GM18907 (cell line): ENCODE measurements around the gene CCDC89.
"Not testable (repeated sequence)": the region's sequence is repeated elsewhere in the genome, so short reads cannot be mapped to it uniquely, and the experiment has no call there.

Source experiments
- ATAC-seq: cut with Tn5 transposase; IDR thresholded peaks from one replicate; pipeline ENCODE4 v1.9.1; 2021; ENCODE audit warnings: mild to moderate bottlenecking, moderate library complexity; ENCODE audit not compliant: unreplicated experiment

Gene CCDC89

DNA sequence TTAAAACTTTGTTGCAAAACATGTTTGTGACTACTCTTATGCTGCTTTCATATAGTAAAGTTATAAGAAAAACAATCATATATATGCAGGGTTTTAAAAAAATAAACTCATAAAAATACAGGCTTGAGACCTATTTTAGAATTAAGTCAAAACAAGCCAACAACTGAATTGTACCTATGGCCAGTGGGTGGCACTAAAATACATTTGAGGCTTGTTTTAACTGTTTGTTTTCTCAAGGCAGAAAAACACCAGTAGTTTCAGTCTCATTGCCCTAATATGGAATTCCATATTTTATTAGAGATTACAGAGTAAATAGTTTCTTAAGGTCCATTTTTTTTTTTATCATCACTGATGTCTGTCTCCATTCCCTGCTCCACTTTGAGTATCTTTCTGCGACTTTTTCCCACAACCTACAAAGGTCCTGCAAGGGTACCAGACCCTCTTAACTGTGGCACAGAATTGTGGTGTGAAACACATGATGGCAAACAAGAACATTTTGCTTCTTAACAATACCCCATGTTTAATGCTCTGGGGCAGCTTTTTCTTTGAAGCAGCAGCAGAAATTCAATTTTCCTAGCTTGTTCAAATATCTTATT lies 8.5 kb upstream of the CCDC89 start:
- ATAC-seq = peak; percentile 61

DNA sequence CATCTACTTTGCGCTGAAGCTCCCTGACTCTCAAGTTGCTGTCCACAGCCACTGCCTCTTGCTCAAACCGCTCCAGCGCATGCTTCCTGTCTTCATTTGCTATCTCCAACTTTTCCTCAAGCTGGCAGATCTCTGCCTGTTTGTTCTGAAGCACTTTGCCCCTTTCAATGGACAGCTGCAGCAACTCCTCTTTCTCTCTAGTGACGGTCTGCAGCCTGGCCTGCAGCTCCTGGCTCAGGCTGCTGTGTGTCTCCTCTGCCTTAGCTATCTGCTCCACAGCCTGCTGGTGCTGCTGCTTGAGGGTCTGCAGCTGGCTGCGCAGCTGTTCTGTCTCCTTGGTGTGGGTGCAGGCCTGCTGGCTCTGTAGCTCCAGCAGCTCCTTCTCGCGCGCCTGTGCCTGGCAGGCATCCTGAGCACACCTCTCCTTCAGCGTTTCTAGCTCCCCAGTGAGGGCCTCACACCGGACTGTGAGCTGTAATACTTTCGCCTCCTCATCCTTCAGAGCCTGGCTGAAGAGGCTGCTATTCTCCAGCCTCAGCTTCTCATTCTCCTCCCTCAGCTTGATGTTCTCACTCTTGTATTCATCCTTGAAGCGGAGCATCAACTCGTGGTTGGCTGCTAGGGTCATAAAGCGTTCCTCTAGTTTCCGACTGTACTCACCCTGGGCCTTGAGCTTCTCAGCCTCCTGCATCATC lies 723 bp downstream of the CCDC89 start:
- ATAC-seq = no peak

DNA sequence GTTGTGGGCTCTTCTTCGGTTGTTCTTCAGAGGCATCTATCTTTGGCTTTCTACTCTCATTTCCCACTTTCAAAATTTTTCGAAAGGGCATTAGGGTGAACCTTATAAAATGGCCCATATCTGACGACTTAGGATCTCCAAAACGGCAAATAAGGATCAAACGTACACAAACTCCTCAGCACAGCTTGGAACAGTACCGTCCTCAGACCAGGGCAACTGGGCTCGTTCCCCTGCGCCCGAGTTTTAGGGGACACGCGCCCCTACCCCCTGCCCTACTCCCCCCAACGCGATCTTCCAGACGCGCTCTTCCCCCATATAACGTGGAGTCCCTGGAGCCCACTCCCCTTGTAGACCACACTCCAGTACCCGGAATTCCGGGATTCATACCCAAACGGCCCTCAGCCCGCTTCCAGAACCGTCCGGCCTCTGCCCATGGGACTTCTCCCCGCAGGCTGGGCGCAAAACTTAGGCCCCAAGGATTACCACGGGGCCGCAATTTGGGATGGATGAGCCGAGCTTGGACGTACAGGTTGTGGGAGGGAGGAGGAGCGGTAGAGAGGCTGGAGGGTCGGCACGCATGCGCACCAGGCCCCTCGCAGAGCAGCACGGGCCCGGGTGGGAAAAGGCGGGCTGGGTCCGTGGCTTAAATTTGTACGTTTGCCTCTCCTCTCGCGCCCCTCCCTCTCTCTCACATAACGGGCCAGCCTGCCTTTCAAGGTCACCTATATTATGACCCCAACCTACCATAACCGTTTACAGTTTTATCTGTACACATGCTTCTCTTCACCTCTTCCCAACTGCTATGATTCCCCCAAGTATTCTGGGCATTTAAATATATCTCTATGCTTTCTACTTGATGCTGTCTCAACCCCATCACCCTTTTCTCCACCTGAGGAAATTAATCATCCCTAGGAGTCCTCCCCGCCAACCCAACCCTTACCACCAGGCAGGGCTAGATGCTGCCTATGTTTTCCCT lies 3.4 kb downstream of the CCDC89 start:
- ATAC-seq = peak; percentile 82

DNA sequence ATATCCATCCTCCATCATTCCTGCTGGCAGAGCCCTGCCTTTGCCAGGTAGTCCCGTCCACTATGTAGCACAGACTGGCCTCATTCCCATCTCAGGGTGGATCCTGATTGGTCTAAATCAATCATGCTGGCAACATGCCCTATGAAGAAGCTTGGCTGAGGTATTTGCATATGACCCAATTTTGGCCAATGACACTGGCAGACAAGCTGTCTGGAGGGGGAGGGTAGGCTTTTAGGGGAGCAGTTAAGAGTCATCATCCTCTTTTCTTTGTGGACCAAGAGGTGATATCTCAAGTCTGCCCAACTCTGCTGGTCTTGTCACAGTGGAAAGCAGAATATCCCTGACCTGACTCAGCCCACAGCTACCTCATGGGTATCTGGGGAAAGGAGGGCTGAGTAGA lies 5.1 kb downstream of the CCDC89 start:
- no peak for ATAC-seq

DNA sequence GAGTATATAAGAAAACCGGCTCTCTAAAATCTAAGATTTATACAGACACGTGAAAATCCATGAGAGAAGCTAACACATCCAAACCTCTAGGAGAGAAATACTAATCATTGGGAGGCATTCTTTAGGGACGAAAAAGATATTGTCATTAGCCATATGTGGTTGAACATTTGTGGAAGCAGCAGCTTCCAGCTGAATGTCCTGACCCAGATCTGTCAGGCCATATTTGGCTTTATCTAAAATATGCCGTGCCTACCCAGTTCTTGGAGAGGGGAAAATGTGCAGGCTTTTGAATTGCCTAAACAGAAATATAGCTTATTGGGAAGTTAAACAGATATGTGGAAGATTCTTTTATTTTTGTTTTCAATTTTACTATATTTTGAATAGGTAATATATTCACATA lies 6.4 kb downstream of the CCDC89 start:
- no peak for ATAC-seq

DNA sequence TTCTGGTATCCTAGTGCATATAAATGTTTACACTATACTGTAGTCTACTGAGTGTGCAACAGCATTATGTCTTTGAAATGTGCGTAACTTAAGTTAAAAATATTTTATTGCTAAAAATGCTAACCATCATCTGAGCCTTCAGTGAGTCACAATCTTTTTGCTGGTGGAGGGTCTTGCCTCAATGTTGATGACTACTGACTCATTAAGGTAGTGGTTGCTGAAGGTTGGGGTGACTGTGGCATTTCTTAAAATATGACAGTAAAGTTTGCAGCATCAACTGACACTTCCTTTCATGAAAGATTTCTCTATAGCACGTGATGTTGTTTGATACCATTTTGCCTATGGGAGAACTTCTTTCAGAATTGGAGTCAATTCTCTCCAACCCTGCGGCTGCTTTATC lies 12.6 kb downstream of the CCDC89 start:
- no peak for ATAC-seq

DNA sequence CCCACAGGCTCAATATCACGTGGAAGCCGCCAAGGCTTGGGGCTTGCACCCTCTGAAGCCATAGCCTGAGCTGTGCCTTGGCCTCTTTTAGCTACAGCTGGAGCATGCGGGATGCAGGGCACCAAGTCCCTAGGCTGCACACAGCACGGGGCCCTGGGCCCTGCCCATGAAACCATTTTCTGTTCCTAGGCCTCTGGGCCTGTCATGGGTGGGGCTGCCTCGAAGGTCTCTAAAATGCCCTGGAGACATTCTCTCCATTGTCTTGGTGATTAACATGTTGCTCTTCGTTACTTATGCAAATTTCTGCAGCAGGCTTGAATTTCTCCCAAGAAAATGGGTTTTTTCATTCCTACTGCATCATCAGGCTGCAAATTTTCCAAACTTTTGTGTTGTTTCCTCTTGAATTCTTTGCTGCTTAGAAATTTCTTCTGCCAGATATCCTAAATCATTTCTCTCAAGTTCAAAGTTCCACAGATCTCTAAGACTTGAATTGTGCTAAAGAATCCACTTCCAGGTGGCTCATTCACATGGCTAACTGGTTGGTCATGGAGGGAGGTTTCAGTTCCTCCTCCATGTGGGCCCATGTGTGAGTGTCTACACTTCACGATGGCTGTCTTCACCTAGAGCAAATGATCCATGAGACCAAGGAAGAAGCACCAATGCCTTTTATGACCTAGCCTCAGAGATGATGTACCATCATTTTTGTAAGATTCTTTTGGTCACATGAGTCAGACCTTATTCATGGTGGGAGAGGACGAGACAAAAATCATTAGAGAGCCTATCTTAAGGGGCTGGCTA lies 13.7 kb downstream of the CCDC89 start:
- ATAC-seq = no peak

DNA sequence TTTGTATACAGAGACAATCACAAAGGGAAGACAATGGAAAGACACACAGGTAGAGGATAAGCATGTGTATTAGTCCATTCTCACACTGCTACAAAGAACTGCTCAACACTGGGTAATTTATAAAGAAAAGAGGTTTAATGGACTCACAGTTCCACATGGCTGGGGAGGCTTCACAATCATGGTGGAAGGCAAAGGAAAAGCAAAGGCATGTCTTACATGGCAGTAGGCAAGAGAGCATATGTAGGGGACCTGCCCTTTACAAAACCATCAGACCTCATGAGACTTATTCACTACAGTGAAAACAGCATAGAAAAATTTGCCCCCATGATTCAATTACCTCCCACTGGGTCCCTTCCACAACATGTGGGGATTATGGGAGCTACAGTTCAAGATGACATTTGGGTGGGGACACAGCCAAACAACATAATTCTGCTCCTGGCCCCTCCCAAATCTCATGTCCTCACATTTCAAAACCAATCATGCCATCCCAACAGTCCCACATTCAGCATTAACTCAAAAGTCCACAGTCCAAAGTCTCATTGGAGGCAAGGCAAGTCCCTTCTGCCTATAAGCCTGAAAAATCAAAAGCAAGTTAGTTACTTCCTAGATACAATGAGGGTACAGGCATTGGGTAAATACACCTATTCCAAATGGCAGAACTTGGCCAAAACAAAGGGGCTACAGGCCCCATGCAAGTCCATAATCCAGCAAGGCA lies 14.9 kb downstream of the CCDC89 start:
- ATAC-seq = not testable (repeated sequence)

DNA sequence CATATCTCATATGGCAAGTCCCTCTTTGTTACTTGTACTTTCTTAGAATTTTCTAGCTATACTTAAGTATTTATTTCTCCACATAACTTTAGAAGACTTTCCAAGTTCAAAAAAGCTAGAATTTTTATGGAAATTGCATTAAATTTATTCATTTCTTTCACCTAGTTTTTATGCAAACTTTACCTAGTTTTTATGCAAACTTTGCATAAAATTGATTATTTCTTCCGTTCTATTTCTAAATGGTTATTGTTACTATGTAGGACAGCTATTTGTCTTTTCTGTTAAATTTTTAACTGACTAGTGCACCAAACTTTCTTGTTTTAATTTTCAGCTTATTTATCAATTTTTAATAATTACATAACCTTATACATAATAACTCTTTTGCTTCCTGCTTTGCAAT lies 17.8 kb downstream of the CCDC89 start:
- no peak for ATAC-seq

DNA sequence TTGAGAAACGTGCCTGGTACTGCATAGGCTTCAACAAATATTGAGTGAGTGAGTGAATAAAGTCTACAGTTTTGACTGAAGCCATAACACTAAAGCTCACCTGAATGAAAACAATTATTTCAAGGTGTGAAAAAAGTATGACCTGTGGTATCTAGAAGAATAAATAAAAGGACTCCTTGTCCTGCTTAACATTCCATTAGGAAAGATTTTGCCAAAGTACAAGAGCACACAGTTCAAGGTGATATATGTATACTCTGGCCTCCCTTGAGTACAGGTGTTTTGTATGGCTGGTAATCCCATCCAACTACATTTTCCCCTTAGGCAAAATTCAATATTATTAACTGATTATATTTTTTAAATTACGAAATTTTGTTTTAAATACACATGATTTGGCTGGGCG lies 19.3 kb downstream of the CCDC89 start:
- ATAC-seq = no peak

DNA sequence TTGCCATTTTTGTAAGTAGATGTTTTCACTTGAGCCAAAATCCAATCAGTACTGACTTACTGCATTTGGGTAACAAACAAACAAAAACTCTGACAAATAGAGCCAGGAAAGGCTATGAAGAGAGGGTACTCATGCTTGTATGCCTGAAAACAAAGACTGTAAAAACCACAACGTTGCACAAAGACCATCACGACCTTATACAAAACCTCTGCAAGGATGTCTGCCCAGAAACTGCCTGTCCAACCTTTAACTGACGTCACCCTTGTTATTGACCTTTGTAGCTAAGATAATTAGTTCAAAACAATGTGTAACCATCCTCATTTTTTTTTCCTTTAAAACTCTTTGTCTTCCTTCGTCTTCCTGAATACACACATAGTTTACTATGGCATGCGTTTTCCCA lies 20.3 kb downstream of the CCDC89 start:
- no peak for ATAC-seq

DNA sequence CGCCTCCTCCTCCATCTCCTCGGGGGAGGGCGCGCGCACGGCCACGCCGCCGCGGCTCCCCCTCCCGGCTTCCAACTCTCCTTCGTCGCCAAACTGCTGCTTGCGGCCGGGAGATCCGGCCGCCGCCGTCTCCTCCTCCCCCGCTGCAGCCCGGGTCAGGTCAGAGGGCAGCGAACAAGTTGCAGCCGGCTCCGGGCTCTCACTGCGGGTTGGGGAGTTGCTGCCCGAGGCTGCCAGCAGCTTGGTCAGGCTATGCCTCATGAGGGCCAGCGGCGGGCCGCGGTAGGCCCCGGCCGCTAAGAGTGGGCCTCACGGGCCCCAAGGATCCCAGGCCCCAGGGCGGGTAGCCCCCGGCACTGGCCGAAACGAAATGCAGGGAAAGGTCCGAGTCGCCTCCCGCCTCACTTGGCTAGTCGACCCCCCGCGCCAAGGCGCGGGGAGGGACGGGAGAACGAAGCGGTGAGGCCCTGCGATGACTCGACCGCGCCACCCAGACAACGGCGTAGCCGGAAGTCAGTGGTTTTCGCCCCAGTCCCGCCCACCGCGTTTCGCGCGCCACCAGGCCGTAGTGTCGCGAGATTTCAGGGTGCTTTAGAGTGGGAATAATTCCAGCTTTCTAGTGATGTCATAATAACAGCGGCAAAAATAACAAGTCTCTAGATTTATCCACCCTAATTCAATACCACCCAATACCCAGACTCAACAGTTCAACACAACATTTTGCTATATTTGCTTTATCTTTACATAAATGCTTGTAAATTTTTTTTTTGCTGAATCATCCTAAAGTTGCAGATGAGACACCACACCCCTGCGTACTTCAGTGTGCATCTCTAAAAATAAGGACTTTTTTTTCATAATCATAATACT lies 21.1 kb downstream of the CCDC89 start, which contains the start of gene CREBZF:
CREBZF (minus strand) TSS at position 515 of the 867 bp plus-strand sequence; CDS start at position 261, 254 bp downstream.
- ATAC-seq = peak; percentile 94

DNA sequence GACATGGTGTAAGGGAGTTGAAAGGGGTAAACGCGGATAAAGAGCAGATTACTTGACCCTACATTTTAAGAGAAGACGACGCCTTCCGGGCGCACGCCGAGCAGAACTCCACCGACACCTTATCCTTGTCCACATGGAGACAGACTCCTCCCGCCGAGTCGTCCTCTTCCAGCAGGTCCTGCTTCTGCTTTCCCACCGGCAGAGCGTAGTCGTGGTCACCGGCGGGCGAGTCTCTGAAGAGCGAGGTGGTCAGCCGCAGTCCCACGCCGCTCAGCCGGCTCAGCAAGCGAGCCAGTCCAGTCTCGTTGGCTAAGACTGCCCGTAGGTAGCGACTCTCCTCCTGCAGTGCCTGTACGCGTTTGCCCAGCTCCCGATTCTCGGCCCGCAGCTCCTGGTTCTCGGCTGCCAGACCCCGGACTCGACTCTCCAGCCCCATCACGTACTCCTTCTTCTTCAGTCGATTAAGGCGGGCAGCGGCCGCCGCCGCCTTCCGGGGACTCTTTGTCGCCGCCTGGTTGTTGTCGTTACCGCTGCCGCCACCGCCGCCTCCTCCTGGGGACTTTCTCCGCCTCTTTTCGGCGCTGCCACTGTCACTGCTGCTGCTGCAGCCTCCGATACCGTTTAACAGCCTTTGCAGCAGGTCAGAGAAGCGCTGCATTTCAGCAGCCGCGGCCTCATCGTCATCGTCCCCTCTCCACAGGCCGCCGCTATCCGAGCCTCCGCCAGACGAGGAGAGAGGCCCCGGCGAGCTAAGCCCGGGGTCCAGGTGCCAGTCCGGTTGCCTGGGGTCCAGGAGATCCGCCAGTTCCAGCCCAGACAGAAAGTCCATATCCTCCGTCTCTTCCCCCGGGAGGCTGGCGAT lies 22.0 kb downstream of the CCDC89 start:
- peak; percentile 79 for ATAC-seq

DNA sequence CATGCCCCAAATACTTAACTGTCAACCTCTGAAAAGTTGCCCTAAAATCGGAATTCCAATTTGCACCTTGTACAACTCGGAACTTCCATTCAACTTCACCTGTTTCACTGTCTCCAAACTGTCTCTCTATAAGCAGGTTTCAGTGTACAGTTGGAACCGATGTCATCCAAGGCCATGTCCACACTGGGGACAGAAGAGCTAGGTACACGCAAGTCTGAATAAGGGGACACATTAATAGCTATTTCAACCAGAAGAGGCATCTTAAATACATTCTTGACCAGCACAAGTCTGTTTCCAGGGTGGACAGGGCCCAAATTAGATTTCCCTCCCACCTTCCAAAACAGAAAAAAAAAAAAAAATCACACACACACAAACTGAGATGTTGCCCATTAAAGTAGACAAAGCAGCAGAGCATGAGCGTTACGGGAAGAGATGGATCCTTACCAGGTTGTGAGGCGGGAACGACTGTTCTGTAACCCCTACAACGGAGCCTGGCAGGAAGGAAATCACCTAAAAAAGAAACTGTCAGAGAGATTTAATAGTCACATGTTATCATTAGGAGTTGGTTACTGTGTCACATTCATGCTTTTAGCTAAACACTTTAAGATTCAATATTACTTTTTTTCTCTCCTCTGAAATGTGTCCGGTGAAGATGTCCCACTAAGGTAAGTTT lies 22.8 kb downstream of the CCDC89 start:
- no peak for ATAC-seq

DNA sequence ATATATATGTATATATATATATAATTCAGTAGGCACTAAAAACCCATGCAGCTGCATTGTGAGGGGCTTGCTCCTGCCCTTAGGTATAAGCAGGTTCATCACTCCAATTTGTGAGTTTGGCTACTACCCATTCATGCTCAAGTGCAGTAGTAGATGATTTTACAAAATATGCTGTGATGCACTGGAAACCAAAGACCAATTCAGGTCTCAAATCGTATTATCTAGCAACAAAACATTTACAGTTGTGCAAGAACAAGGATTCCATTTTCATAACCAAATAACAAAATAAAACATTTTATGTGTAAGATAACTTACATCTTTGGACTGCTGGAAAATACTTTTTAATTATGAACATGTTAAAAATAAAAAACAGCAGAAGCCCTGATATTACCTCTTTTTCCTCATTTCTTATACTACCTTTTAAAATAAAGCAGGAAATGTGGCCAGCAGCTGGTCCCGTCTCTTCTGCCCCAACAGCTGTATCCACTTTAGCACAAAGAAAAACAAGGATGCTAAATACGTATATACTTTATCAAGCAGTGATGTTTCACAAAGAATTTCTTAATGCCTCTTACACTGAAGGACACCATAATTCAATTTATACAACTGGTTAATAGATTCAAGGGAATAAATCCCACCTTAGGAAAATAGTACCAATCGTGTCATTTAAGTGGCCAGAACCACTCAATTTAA lies 23.9 kb downstream of the CCDC89 start:
- ATAC-seq = no peak

DNA sequence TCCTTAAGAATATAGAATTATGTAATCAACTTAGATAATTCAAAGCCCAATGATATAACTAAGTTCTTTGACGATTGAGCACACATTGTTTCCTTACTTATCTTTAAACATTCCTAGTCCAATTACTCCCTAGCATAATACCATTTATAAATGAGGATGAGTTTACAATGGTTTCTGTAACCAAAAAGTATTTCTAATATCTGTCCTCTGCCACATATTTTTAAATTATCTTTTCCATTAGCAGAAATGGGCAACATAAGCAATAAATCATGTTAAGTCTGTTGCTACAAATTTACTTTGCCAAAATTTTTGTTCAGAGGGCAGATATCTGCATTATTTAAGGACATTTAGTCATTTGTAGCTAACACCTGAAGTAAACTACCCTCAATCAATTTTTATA lies 27.8 kb downstream of the CCDC89 start:
- ATAC-seq = no peak

DNA sequence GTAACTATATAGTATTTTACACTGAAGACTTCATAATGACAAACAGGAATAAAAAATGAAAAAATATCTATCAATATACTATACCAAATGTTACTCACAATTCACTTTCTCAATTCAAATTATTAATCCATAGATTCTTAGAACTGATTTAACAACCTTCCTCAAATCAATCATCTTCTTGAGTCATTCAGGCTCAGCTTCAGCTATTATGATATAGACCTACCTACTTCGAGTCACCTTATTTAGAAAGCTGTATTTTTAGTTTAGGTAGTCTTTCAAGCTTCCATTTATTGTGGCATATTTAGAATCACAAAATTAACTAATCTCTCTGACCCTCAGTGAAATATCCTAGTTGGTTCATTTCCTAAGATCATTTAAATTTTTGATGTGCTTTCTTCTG lies 29.2 kb downstream of the CCDC89 start:
- no peak for ATAC-seq
